IPS-18a (cell line): ENCODE data around the gene PRKX.
"Not testable (repeated sequence)": the region's sequence is repeated elsewhere in the genome, so short reads cannot be mapped to it uniquely, and the experiment has no call there.

Experiments
- H3K27ac ChIP-seq: one replicate; pipeline ENCODE4 v1.5.1; 2013; ENCODE audit warnings: low read length
- H3K27me3 ChIP-seq: one replicate; pipeline ENCODE4 v1.6.1; 2013; ENCODE audit warnings: mild to moderate bottlenecking, low read length; ENCODE audit not compliant: control insufficient read depth, insufficient read depth
- H3K36me3 ChIP-seq: one replicate; pipeline ENCODE4 v1.6.1; 2013; ENCODE audit warnings: low read depth, low read length; ENCODE audit not compliant: control insufficient read depth
- H3K4me1 ChIP-seq: one replicate; pipeline ENCODE4 v1.6.1; 2013; ENCODE audit warnings: low read depth, low read length; ENCODE audit not compliant: control insufficient read depth
- H3K4me3 ChIP-seq: one replicate; pipeline ENCODE4 v1.5.1; 2013; ENCODE audit warnings: low read length
- H3K9ac ChIP-seq: one replicate; pipeline ENCODE4 v1.6.1; 2013; ENCODE audit warnings: mild to moderate bottlenecking, low read length, moderate library complexity
- H3K9me3 ChIP-seq: one replicate; pipeline ENCODE4 v1.6.1; 2013; ENCODE audit warnings: low read depth, low read length; ENCODE audit not compliant: control insufficient read depth

Gene PRKX

DNA sequence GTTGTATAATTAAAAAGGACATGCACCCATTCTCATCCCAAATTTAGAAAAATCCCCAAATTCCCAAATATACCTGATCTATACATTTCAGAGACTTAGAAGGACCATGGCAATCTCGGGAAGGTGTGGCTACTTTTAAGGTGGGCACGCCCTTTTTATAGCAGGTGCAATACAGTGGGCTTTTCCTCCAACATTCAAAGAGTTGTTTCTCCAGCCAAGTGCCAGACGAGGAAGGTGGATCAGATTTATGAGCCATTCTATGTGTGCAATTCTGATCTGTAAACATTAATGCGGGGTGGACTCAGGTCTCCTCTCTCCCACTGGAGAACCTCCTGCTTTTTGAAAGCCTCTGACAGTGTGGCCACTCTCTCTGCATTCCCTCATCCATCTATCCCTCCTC lies 33.8 kb downstream of the PRKX start:
- Histone ChIP-seq H3K27me3 (no peaks in the 10 kb centered on the region), H3K36me3 (no peaks in the 10 kb centered on the region), H3K27ac (no peak overlapping the region), H3K4me1 (no peaks in the 10 kb centered on the region), H3K9ac (no peak overlapping the region), H3K4me3 (no peak overlapping the region), H3K9me3 (no peaks in the 10 kb centered on the region)

- no peak overlapping the region for H3K9ac ChIP-seq
- peaks cover 9% of the 10 kb centered on the region for H3K36me3 ChIP-seq
- H3K27ac ChIP-seq: no peak overlapping the region
- no peaks in the 10 kb centered on the region for H3K9me3 ChIP-seq
- H3K4me1 ChIP-seq: no peaks in the 10 kb centered on the region
- no peaks in the 10 kb centered on the region for H3K27me3 ChIP-seq
- no peak overlapping the region for H3K4me3 ChIP-seq
These were observed 35.1 kb downstream of the PRKX start for GRCh38 chrX:3678328-3678727.

GRCh38 chrX:3674881-3675280 lies 38.6 kb downstream of the PRKX start:
- no peaks in the 10 kb centered on the region for H3K27me3 ChIP-seq
- peaks cover 33% of the 10 kb centered on the region for H3K36me3 ChIP-seq
- H3K27ac ChIP-seq: no peak overlapping the region

DNA sequence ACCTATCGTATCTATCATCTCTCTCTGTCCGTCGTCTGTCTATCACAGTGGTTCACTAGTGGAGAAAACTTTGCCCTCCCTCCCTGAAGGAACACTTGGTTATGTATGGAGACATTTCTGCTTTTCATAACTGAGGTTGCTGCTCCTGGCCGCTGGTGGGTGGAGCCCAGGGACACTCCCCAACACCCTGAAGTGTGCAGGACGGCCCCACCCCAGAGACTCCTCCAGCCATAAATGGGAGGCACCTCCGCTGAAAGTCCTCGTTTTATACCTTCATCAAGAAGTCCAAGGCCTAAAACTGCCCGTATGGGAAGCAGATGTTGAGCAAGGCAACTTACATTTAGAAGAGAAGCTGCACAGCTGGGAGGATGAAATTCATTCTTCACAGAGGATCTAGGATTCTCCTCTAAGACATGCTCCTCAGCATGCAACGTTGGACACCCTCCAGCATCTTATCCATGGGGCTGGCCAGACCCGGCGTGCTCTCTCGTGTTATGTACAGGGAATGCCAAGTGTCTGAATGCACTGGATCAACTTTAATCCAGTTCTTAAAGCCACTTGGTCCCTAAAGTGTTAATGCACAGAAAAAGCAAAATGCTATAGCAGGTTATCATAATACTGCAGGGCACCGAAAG lies 43.5 kb downstream of the PRKX start:
- H3K27ac ChIP-seq: no peak overlapping the region
- no peaks in the 10 kb centered on the region for H3K9me3 ChIP-seq
- H3K4me3 ChIP-seq: no peak overlapping the region
- no peak overlapping the region for H3K9ac ChIP-seq
- peaks cover 50% of the 10 kb centered on the region for H3K36me3 ChIP-seq
- no peaks in the 10 kb centered on the region for H3K4me1 ChIP-seq
- no peaks in the 10 kb centered on the region for H3K27me3 ChIP-seq

More at GRCh38 chrX:3674881-3675280, 38.6 kb downstream of the PRKX start:
- no peak overlapping the region for H3K9ac ChIP-seq
- no peak overlapping the region for H3K4me3 ChIP-seq
- H3K9me3 ChIP-seq: no peaks in the 10 kb centered on the region
- no peaks in the 10 kb centered on the region for H3K4me1 ChIP-seq

- Histone ChIP-seq H3K4me3 (no peak overlapping the region), H3K9ac (no peak overlapping the region), H3K36me3 (peaks cover 31% of the 10 kb centered on the region), H3K9me3 (no peaks in the 10 kb centered on the region), H3K4me1 (no peaks in the 10 kb centered on the region), H3K27ac (no peak overlapping the region), H3K27me3 (no peaks in the 10 kb centered on the region)
These were observed 46.5 kb downstream of the PRKX start for GRCh38 chrX:3666975-3667374.

- Histone ChIP-seq H3K27ac (no peak overlapping the region), H3K36me3 (peaks cover 17% of the 10 kb centered on the region), H3K27me3 (no peaks in the 10 kb centered on the region)
These were observed 48.5 kb downstream of the PRKX start for GRCh38 chrX:3664921-3665320.

DNA sequence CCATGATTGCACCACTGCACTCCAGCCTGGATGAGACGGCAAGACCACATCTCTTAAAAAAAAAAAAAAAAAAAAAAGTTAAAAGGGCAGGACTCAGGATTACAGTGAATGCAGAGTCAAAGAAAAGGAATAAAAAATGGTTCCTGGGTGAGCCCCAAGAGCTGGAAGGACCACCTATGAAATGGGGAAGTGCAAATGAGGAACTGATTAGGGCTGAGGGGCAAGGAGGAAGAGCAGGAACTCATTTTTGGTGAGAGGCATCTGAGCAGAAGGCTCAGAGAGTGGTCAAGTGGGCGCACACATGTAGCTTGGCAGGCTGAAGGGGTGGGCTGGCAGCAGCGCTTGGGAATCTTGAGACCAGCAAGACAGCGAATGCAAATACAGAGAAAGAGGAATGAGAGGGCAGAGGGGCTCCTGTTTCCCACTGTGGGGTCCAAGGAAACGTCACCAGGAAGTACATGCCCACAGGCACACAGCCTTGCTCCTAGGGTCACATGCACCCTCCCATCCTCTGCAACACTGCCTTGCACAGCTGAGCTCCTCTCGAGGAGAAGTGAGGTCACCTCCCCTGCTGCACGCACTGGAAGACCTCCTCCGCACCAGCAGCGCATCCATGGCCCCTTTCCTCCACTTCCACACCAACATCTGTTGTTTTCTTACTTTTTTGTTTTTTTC lies 49.7 kb downstream of the PRKX start:
- not testable (repeated sequence) for H3K9me3 ChIP-seq, H3K27me3 ChIP-seq, H3K36me3 ChIP-seq, H3K9ac ChIP-seq, H3K4me3 ChIP-seq, H3K4me1 ChIP-seq, H3K27ac ChIP-seq

More at GRCh38 chrX:3664921-3665320, 48.5 kb downstream of the PRKX start:
- H3K4me1 ChIP-seq: no peaks in the 10 kb centered on the region
- H3K9ac ChIP-seq: no peak overlapping the region
- H3K4me3 ChIP-seq: no peak overlapping the region
- no peaks in the 10 kb centered on the region for H3K9me3 ChIP-seq

DNA sequence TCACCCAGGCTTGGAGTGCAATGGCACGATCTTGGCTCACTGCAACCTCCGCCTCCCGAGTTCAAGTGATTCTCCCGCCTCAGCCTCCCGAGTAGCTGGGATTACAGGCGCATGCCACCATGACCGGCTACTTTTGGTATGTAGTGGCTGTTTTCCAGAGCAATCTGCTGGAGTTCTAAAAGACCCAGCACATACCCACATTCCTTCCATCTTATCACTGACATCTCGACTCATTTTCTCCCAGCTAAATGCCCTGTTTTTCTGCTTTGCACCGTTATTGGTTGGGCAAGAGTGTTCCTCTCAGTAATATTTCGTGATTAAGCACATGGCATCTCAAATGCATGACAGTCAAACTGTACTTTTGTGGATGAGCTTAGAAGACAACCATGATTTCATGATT lies 53.7 kb downstream of the PRKX start:
- no peak overlapping the region for H3K4me3 ChIP-seq
- H3K27me3 ChIP-seq: no peaks in the 10 kb centered on the region
- H3K27ac ChIP-seq: no peak overlapping the region
- peaks cover 20% of the 10 kb centered on the region for H3K36me3 ChIP-seq
- no peak overlapping the region for H3K9ac ChIP-seq
- no peaks in the 10 kb centered on the region for H3K9me3 ChIP-seq
- H3K4me1 ChIP-seq: no peaks in the 10 kb centered on the region

DNA sequence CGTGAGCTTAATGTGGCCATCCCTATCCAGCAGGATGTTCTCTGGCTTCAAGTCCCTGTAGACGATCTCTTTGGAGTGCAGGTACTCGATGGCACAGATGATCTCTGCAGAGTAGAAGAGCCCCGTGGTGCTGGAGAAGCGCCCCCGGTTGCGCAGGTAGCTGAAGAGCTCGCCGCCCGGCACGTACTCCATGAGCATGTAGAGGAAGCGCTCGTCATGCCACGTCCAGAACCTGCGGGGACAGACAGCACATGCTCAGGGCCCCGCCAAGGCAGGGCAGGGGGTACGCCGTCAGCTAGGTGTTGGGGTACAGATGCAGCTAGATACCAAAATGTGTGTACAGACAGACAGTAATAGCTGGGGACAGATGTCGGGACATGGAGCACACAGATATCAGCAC lies 58.3 kb downstream of the PRKX start:
- Histone ChIP-seq H3K4me1 (no peaks in the 10 kb centered on the region), H3K27ac (no peak overlapping the region), H3K9ac (no peak overlapping the region), H3K27me3 (no peaks in the 10 kb centered on the region), H3K36me3 (peaks cover 36% of the 10 kb centered on the region), H3K9me3 (no peaks in the 10 kb centered on the region), H3K4me3 (no peak overlapping the region)

- H3K36me3 ChIP-seq: peaks cover 38% of the 10 kb centered on the region
These were observed 60.3 kb downstream of the PRKX start for GRCh38 chrX:3653111-3653510.

DNA sequence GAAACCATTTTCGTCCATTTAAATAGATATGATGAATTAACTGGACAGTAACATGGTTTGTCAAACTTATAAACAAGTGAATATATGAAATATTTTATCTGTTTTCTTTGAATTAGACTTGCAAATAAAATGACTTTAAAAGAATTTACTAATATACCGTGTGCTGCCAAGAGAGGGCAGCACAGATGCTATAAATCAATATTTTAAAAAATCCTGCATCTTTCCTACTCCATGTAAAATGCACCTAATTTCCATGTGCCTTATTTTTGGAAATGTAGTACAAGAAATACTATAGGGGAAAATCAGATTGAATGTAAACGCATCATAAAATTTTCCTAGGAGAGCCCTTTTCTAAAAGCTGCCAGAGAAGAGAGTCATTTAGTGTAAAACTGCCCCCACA lies 62.2 kb downstream of the PRKX start:
- H3K9ac ChIP-seq: no peak overlapping the region
- no peaks in the 10 kb centered on the region for H3K9me3 ChIP-seq
- no peaks in the 10 kb centered on the region for H3K27me3 ChIP-seq
- peaks cover 32% of the 10 kb centered on the region for H3K36me3 ChIP-seq
- no peaks in the 10 kb centered on the region for H3K4me1 ChIP-seq
- no peak overlapping the region for H3K4me3 ChIP-seq
- H3K27ac ChIP-seq: no peak overlapping the region

More at GRCh38 chrX:3653111-3653510, 60.3 kb downstream of the PRKX start:
- H3K9ac ChIP-seq: no peak overlapping the region
- H3K4me3 ChIP-seq: no peak overlapping the region
- H3K27me3 ChIP-seq: no peaks in the 10 kb centered on the region
- H3K4me1 ChIP-seq: no peaks in the 10 kb centered on the region
- no peak overlapping the region for H3K27ac ChIP-seq
- no peaks in the 10 kb centered on the region for H3K9me3 ChIP-seq

- Histone ChIP-seq H3K4me1 (no peaks in the 10 kb centered on the region), H3K27ac (no peak overlapping the region), H3K27me3 (no peaks in the 10 kb centered on the region), H3K4me3 (no peak overlapping the region), H3K9me3 (no peaks in the 10 kb centered on the region), H3K9ac (no peak overlapping the region), H3K36me3 (peaks cover 23% of the 10 kb centered on the region)
These were observed 65.4 kb downstream of the PRKX start for GRCh38 chrX:3648084-3648483.
